Endothelial cell of umbilical vein (primary cell): ENCODE data around the gene ZNF516. TPM values are rescaled to one million over a fixed set of nuclear protein-coding genes. Genes with fewer than 3 reads are reported as not detected.

Source experiments
- BruUV-seq: library from RNA; stranded (reverse); fragments of 400-500 nt; replicated peaks from 2 replicates; lab custom pipeline; 2021; lab: Mats Ljungman, UMichigan
- CTCF ChIA-PET: fragments of 300-600, 350-600 bp; sonication (Branson Sonifier 250); formaldehyde crosslinking; loops from one replicate; lab custom pipeline; 2021; ENCODE audit warnings: antibody characterized with exemption, inconsistent platforms; lab: Charles Lee
- POLR2A ChIA-PET: fragments of 300-600, 350-600 bp; sonication (Branson Sonifier 250); formaldehyde crosslinking; loops from one replicate; lab custom pipeline; 2021; ENCODE audit warnings: antibody characterized with exemption, inconsistent platforms; lab: Charles Lee
- DNase-seq: peaks from one replicate; pipeline ENCODE4 v3.0.0-alpha.2; 2011; ENCODE audit warnings: low read depth, low spot score
- FAIRE-seq: peaks from 2 replicates; lab custom pipeline; 2011; peaks lifted over from hg19 to GRCh38; lab: Jason Lieb, UNC
- H2AFZ ChIP-seq: 2 replicates; pipeline ENCODE4 v1.6.0; 2012; ENCODE audit warnings: low read depth, low read length, control low read depth, inconsistent platforms
- H3K27ac ChIP-seq: 2 replicates; pipeline ENCODE4 v1.5.1; 2011; ENCODE audit warnings: low read depth, mild to moderate bottlenecking, control low read depth, low read length, moderate library complexity; ENCODE audit not compliant: insufficient read depth
- H3K27me3 ChIP-seq, 2 experiments: 2 replicates each; pipeline versions ENCODE4 v1.6.0 to v1.6.1; 2011; ENCODE audit warnings: low read length in 2 of 2, mixed read lengths in 1 of 2; ENCODE audit not compliant: control insufficient read depth in 2 of 2, insufficient read depth in 2 of 2
- H3K36me3 ChIP-seq, 2 experiments: 2 replicates in 1 of 2; 3 replicates in 1 of 2; pipeline ENCODE4 v1.5.1; 2011; ENCODE audit warnings: low read length in 2 of 2, mild to moderate bottlenecking in 1 of 2, moderate library complexity in 1 of 2; ENCODE audit not compliant: control insufficient read depth in 2 of 2, insufficient read depth in 2 of 2; ENCODE audit errors: extremely low read depth in 1 of 2
- H3K4me1 ChIP-seq: 3 replicates; pipeline ENCODE4 v1.5.1; 2011; ENCODE audit warnings: mild to moderate bottlenecking, low read length; ENCODE audit not compliant: control insufficient read depth, insufficient read depth; ENCODE audit errors: extremely low read depth
- H3K4me2 ChIP-seq: 2 replicates; pipeline ENCODE4 v1.6.1; 2011; ENCODE audit warnings: low read length, control low read depth, mixed read lengths; ENCODE audit not compliant: insufficient read depth
- H3K4me3 ChIP-seq, 3 experiments: fragments of 200-600 bp in 1 of 3; sonication (generic), shearing (Covaris generic) in 1 of 3; replicated peaks in 1 of 3; 2 replicates each; pipeline ENCODE4 v1.5.1; 2011 to 2016; ENCODE audit warnings: control low read depth in 3 of 3, low read length in 3 of 3, mild to moderate bottlenecking in 2 of 3, inconsistent platforms in 1 of 3, low read depth in 1 of 3, moderate library complexity in 1 of 3; ENCODE audit not compliant: insufficient read depth in 1 of 3
- H3K79me2 ChIP-seq: 2 replicates; pipeline ENCODE4 v1.6.0; 2012; ENCODE audit warnings: low read length, inconsistent platforms; ENCODE audit not compliant: control insufficient read depth, insufficient read depth
- H3K9ac ChIP-seq: replicated peaks from 2 replicates; pipeline ENCODE3; 2011; ENCODE audit warnings: low read length, control low read depth; ENCODE audit not compliant: insufficient read depth; ENCODE audit errors: extremely low read depth
- H3K9me1 ChIP-seq: replicated peaks from 3 replicates; pipeline ENCODE4 v1.6.0; 2011; ENCODE audit warnings: mild to moderate bottlenecking, low read length; ENCODE audit not compliant: control insufficient read depth, insufficient read depth; ENCODE audit errors: extremely low read depth
- H3K9me3 ChIP-seq: replicated peaks from 2 replicates; pipeline ENCODE4 v1.5.1; 2012; ENCODE audit warnings: low read length, inconsistent platforms; ENCODE audit not compliant: control insufficient read depth, insufficient read depth
- H4K20me1 ChIP-seq: replicated peaks from 2 replicates; pipeline ENCODE3; 2011; ENCODE audit warnings: mild to moderate bottlenecking, low read length; ENCODE audit not compliant: control insufficient read depth, insufficient read depth; ENCODE audit errors: extremely low read depth
- EZH2 ChIP-seq: IDR thresholded peaks from 2 replicates; pipeline ENCODE4 v1.6.1; 2012; ENCODE audit warnings: borderline replicate concordance, low read depth, mild to moderate bottlenecking, moderate library complexity, low read length, inconsistent platforms; ENCODE audit not compliant: severe bottlenecking
- FOS ChIP-seq: IDR thresholded peaks from 2 replicates; pipeline ENCODE4 v1.6.1; 2011; ENCODE audit warnings: mild to moderate bottlenecking, low read length, moderate library complexity, borderline replicate concordance; ENCODE audit not compliant: insufficient read depth
- GATA2 ChIP-seq: IDR thresholded peaks from 2 replicates; pipeline ENCODE4 v1.7.0; 2011; ENCODE audit warnings: low read depth, mild to moderate bottlenecking, moderate library complexity, mixed read lengths, low read length; ENCODE audit not compliant: insufficient read length, insufficient read depth
- JUN ChIP-seq: IDR thresholded peaks from 2 replicates; pipeline ENCODE4 v1.6.1; 2011; ENCODE audit warnings: borderline replicate concordance, low read depth; ENCODE audit not compliant: insufficient read length, insufficient read depth
- MYC ChIP-seq: IDR thresholded peaks from one replicate; pipeline ENCODE4 v1.6.1; 2011; ENCODE audit warnings: mild to moderate bottlenecking, low read depth, low read length
- POLR2A ChIP-seq: IDR thresholded peaks from 2 replicates; pipeline ENCODE4 v1.6.1; 2012; ENCODE audit warnings: low read depth, mild to moderate bottlenecking, control low read depth, low read length
- POLR2AphosphoS5 ChIP-seq: IDR thresholded peaks from 2 replicates; pipeline ENCODE4 v1.6.1; 2012; ENCODE audit warnings: low read depth, mild to moderate bottlenecking, control low read depth, low read length, moderate library complexity; ENCODE audit not compliant: insufficient read depth
- dilution Hi-C: fragments of 300-500 bp; cut with MboI; formaldehyde crosslinking; loops from one replicate; pipeline ENCODE4 v1.15.0; 2019; ENCODE audit warnings: low sequenced_read_pairs; ENCODE audit not compliant: extremely low pct_ligation_motif_present
- intact Hi-C: fragments of 100-400 bp; cut with micrococcal nuclease; formaldehyde crosslinking; loops from one replicate; pipeline ENCODE4 v1.10.0; 2022
- polyA plus RNA-seq, 4 experiments: library from polyadenylated mRNA; depleted of rRNA in 3 of 4; stranded (reverse) in 3 of 4; unstranded in 1 of 4; fragments of >200 nt; gene quantifications; 2 replicates each; pipeline versions ENCODE4 v1.2.1 to v1.2.3, GENCODE V29; 2011 to 2012; ENCODE audit warnings: missing spikeins in 1 of 4
- total RNA-seq: library from RNA; stranded (reverse); gene quantifications from 2 replicates; pipeline ENCODE4 v1.2.3, GENCODE V29; 2021
- TF ChIP-seq, protein P1 (sequence below), 2 donors: IDR thresholded peaks; 1 replicate in 1 of 2; 2 replicates in 1 of 2; pipeline ENCODE4 v1.5.1; 2011; ENCODE audit warnings: low read length in 2 of 2, mild to moderate bottlenecking in 2 of 2, moderate library complexity in 2 of 2, control low read depth in 1 of 2, inconsistent platforms in 1 of 2, low read depth in 1 of 2; ENCODE audit not compliant: insufficient read depth in 1 of 2; ENCODE audit errors: extremely low read depth in 1 of 2
- TF ChIP-seq, protein P2 (sequence below): IDR thresholded peaks from 2 replicates; pipeline ENCODE4 v1.6.1; 2011; ENCODE audit not compliant: insufficient read depth, insufficient read length

Gene ZNF516
- total and polyA plus RNA-seq, 2 donors (not counting 3 experiments of a cell fraction or from before 2014, with no cell fraction given), result 3.6 to 19.1 TPM

DNA sequence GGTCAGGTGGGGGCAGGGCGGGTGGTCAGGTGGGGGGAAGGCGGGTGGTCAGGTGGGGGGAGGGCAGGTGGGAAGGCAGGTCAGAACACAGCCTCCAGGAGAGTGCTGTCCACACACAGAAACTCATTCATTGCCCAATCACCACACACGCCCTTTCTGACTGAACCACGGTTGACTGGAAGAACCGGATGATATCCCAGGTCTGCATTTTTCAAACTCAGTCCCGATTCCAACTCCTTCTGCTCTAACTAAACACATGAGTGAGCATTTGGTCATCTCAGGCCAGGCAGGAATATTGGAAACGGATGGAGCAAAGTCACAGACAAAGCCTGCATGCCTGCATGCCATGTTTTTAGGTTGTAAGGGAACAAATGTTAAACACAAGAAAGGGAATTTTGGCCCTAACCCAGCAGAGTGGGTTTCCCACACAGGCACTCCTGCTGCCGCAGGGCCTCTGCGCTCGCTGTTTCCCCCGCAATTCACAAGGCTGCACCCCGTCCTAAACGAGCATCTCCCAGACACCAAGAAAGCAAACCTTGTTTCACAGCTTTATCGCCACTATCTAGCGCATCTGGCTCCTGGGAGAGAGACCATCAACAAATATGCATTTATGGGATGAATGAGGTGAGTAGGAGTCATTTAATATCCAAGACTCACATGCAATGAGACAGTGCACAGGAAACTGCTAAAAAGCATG is 100.1 kb downstream of the ZNF516 start:
- no peaks in the 10 kb centered on the region for H3K4me1 ChIP-seq
- ChIA-PET POLR2A (no interaction called here), CTCF (interaction anchor here (1.0 to 6.8 kb wide), 2 partner anchors 14 to 314 kb away, joined by 3 to 169 read pairs; no protein-coding TSS in a partner anchor)
- H4K20me1 ChIP-seq, result no peaks in the 10 kb centered on the region
- DNase-seq (no peak), FAIRE-seq (no peak)
- BruUV-seq, result no TSS peak
- H3K9me1 ChIP-seq, result no peaks in the 10 kb centered on the region
- no peak overlapping the region for H3K4me3 ChIP-seq
- no peaks in the 10 kb centered on the region for H3K79me2 ChIP-seq
- dilution Hi-C loops, result no loop called here
- no peaks in the 10 kb centered on the region for H3K27me3 ChIP-seq
- no peak overlapping the region for H2AFZ ChIP-seq
- H3K36me3 ChIP-seq, result no peaks in the 10 kb centered on the region
- H3K9me3 ChIP-seq, result no peaks in the 10 kb centered on the region
- intact Hi-C loops, result no loop called here
- H3K4me2 ChIP-seq, result no peak overlapping the region
- no peak overlapping the region for H3K27ac ChIP-seq
- no peak overlapping the region for H3K9ac ChIP-seq
- TF ChIP-seq, protein P1, sequence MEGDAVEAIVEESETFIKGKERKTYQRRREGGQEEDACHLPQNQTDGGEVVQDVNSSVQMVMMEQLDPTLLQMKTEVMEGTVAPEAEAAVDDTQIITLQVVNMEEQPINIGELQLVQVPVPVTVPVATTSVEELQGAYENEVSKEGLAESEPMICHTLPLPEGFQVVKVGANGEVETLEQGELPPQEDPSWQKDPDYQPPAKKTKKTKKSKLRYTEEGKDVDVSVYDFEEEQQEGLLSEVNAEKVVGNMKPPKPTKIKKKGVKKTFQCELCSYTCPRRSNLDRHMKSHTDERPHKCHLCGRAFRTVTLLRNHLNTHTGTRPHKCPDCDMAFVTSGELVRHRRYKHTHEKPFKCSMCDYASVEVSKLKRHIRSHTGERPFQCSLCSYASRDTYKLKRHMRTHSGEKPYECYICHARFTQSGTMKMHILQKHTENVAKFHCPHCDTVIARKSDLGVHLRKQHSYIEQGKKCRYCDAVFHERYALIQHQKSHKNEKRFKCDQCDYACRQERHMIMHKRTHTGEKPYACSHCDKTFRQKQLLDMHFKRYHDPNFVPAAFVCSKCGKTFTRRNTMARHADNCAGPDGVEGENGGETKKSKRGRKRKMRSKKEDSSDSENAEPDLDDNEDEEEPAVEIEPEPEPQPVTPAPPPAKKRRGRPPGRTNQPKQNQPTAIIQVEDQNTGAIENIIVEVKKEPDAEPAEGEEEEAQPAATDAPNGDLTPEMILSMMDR (IDR thresholded peaks at IDR 0.05; ENCODE audit: extremely low read depth in 1 of 2, insufficient read depth in 1 of 2, low read depth in 1 of 2, low read length in 2 of 2), result no peak
- TF ChIP-seq, protein P2, sequence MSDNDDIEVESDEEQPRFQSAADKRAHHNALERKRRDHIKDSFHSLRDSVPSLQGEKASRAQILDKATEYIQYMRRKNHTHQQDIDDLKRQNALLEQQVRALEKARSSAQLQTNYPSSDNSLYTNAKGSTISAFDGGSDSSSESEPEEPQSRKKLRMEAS, result no peak
- TF ChIP-seq POLR2A (no peak), FOS (no peak), MYC (no peak)

DNA sequence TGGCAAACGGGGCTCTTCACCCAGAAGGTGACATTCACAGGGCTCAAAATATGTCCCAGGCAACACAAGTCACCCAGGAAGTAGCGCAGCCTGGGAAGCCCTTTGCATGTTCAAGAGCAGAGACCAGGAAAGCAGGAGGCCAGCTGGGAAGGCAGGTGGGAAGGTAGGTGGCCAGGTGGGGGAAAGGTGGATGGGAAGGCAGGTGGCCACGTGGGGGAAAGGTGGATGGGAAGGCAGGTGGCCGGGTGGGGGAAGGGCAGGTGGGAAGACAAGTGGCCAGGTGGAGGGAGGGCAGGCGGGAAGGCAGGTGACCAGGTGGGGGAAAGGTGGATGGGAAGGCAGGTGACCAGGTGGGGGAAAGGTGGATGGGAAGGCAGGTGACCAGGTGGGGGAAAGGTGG is 102.7 kb downstream of the ZNF516 start:
- no TSS peak for BruUV-seq
- Histone ChIP-seq H3K9ac (no peak overlapping the region), H3K79me2 (no peaks in the 10 kb centered on the region), H3K4me2 (no peak overlapping the region), H2AFZ (no peak overlapping the region), H4K20me1 (no peaks in the 10 kb centered on the region), H3K27me3 (no peaks in the 10 kb centered on the region), H3K36me3 (no peaks in the 10 kb centered on the region), H3K9me3 (no peaks in the 10 kb centered on the region), H3K9me1 (no peaks in the 10 kb centered on the region), H3K4me1 (no peaks in the 10 kb centered on the region), H3K4me3 (no peak overlapping the region), H3K27ac (no peak overlapping the region)
- DNase-seq, result no peak
- POLR2A ChIA-PET, result no interaction called here
- intact Hi-C loops (no loop called here), dilution Hi-C loops (no loop called here)
- TF ChIP-seq EZH2 (no peak), POLR2AphosphoS5 (no peak), JUN (no peak), POLR2A (no peak), FOS (no peak), GATA2 (no peak), MYC (no peak)
- TF ChIP-seq, protein P2, result no peak
- TF ChIP-seq, protein P1 (IDR thresholded peaks at IDR 0.05; ENCODE audit: extremely low read depth in 1 of 2, insufficient read depth in 1 of 2, low read depth in 1 of 2, low read length in 2 of 2), result no peak
- FAIRE-seq, result no peak
- CTCF ChIA-PET, result no interaction called here
